BE2C (cell line): ENCODE measurements around the gene NHSL2.
"Not testable (repeated sequence)": the region's sequence is repeated elsewhere in the genome, so short reads cannot be mapped to it uniquely, and the experiment has no call there.

Experiments
- DNase-seq: peaks from one replicate; pipeline ENCODE4 v3.0.0-alpha.2; 2020
- H3K27me3 ChIP-seq: fragments of 250-450 bp; sonication (Bioruptor Pico); 2 replicates; pipeline ENCODE4 v1.5.1; 2020; ENCODE audit warnings: mild to moderate bottlenecking
- H3K36me3 ChIP-seq: fragments of 250-450 bp; sonication (Bioruptor Pico); 2 replicates; pipeline ENCODE4 v1.5.1; 2020; ENCODE audit warnings: mild to moderate bottlenecking
- H3K4me1 ChIP-seq: fragments of 250-450 bp; sonication (Bioruptor Pico); 2 replicates; pipeline ENCODE4 v1.5.1; 2020
- H3K4me3 ChIP-seq: 2 replicates; pipeline ENCODE4 v1.5.1; 2011; ENCODE audit warnings: low read depth, low read length
- H3K9me3 ChIP-seq: fragments of 250-450 bp; sonication (Bioruptor Pico); 2 replicates; pipeline ENCODE4 v1.5.1; 2020
- CTCF ChIP-seq: IDR thresholded peaks from 2 replicates; pipeline ENCODE4 v1.5.1; 2012; ENCODE audit warnings: mild to moderate bottlenecking, low read depth, low read length

The NHSL2 gene

DNA sequence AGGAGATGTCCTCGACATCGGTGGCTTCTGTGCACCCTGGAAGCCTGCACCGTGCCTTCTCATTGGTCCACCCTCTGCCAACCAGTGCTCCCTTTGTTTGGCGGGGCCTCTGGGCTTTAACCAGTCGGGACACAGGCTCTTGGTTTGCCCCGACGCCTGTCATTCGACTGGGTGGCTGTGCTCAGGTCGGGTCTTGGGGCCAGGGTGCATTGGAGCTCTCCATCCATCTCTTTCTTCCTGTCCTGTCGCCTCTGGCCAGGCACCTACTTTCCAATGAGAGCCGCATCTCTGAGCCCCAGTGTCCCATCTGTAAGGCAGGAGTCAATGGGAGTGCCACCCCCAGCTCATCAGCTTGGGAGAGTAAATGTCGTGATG is 37.2 kb upstream of the NHSL2 start:
- H3K4me1 ChIP-seq: no peaks in the 10 kb centered on the region
- no peaks in the 10 kb centered on the region for H3K27me3 ChIP-seq
- H3K4me3 ChIP-seq: no peak overlapping the region
- no peaks in the 10 kb centered on the region for H3K9me3 ChIP-seq
- DNase-seq: no peak
- no peak for TF ChIP-seq CTCF
- no peaks in the 10 kb centered on the region for H3K36me3 ChIP-seq

DNA sequence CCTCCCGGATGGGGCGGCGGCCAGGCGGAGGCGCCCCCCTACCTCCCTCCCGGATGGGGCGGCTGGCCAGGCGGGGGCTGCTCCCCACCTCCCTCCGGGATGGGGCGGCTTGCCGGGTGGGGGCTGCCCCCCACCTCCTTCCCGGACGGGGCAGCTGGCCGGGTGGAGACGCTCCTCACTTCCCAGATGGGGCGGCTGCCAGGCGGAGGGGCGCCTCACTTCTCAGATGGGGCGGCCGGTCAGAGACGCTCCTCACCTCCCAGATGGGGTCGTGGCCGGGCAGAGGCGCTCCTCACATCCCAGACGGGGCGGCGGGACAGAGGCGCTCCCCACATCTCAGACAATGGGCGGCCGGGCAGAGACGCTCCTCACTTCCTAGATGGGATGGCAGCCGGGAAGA is 33.8 kb upstream of the NHSL2 start:
- not testable (repeated sequence) for H3K36me3 ChIP-seq, H3K27me3 ChIP-seq, H3K4me1 ChIP-seq, H3K9me3 ChIP-seq, DNase-seq, H3K4me3 ChIP-seq

GRCh38 chrX:71885099-71885498 is 25.5 kb upstream of the NHSL2 start:
- Histone ChIP-seq H3K4me3 (no peak overlapping the region), H3K27me3 (no peaks in the 10 kb centered on the region), H3K4me1 (no peaks in the 10 kb centered on the region), H3K36me3 (no peaks in the 10 kb centered on the region), H3K9me3 (no peaks in the 10 kb centered on the region)
- no peak for TF ChIP-seq CTCF
- no peak for DNase-seq

- H3K4me1 ChIP-seq: no peaks in the 10 kb centered on the region
- DNase-seq: no peak
- H3K4me3 ChIP-seq: no peak overlapping the region
- no peaks in the 10 kb centered on the region for H3K36me3 ChIP-seq
- no peaks in the 10 kb centered on the region for H3K9me3 ChIP-seq
- TF ChIP-seq CTCF: no peak
- H3K27me3 ChIP-seq: no peaks in the 10 kb centered on the region
Observed at GRCh38 chrX:71895607-71896006, 15.0 kb upstream of the NHSL2 start.

DNA sequence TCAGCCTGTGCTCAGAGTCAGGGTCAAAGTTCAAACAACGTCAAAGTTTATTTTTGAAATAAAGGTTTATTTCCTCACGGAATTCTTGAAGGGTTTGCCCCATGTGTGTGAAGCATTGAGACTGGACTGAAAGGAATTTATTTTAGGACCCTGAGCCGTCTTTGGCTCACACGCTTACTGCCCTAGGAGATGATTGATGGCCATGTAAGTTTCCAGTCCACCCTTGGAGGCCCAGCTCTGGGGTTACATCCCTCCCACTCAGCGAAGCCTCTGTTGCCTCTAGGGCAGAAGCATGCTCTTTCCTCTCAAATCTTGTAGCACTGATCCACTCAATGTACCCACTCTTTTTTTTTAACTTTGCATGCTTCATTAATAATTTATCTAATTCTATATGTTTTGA is 4.5 kb upstream of the NHSL2 start:
- TF ChIP-seq CTCF: no peak
- Histone ChIP-seq H3K9me3 (no peaks in the 10 kb centered on the region), H3K36me3 (no peaks in the 10 kb centered on the region), H3K4me3 (no peak overlapping the region), H3K27me3 (peaks cover 5% of the 10 kb centered on the region), H3K4me1 (no peaks in the 10 kb centered on the region)
- no peak for DNase-seq

- no peak overlapping the region for H3K4me3 ChIP-seq
- peaks cover 15% of the 10 kb centered on the region for H3K27me3 ChIP-seq
- no peaks in the 10 kb centered on the region for H3K9me3 ChIP-seq
- H3K4me1 ChIP-seq: no peaks in the 10 kb centered on the region
- H3K36me3 ChIP-seq: no peaks in the 10 kb centered on the region
- DNase-seq: no peak
- no peak for TF ChIP-seq CTCF
Observed at GRCh38 chrX:71908387-71908786, 2.3 kb upstream of the NHSL2 start.

GRCh38 chrX:71909956-71910355 is 689 bp upstream of the NHSL2 start:
- Histone ChIP-seq H3K4me3 (no peak overlapping the region), H3K9me3 (no peaks in the 10 kb centered on the region), H3K4me1 (no peaks in the 10 kb centered on the region), H3K27me3 (peaks cover 15% of the 10 kb centered on the region), H3K36me3 (no peaks in the 10 kb centered on the region)
- TF ChIP-seq CTCF: 0 out of 2 replicates have a peak, but pooled peaks have one; percentile 12
- no peak for DNase-seq
